Vagina (tissue), 2 donors: ENCODE measurements around the gene MED17.

Experiments
- POLR2AphosphoS5 ChIP-seq, 2 donors: sonication (generic); formaldehyde crosslinking; IDR thresholded peaks; one replicate each; pipeline ENCODE4 v1.9.0; 2017; ENCODE audit warnings: antibody characterized with exemption in 2 of 2, mild to moderate bottlenecking in 2 of 2, low read depth in 1 of 2; ENCODE audit not compliant: insufficient read depth in 1 of 2
- TF ChIP-seq, protein P1 (sequence below), 3 experiments: fragments of 450-650 bp in 2 of 3; fragments of 200-600 bp in 1 of 3; sonication (generic) in 1 of 3; IDR thresholded peaks; one replicate each; pipeline ENCODE4 v1.5.1; 2017 to 2019; ENCODE audit warnings: antibody characterized with exemption in 3 of 3, mild to moderate bottlenecking in 2 of 3, moderate library complexity in 2 of 3

DNA sequence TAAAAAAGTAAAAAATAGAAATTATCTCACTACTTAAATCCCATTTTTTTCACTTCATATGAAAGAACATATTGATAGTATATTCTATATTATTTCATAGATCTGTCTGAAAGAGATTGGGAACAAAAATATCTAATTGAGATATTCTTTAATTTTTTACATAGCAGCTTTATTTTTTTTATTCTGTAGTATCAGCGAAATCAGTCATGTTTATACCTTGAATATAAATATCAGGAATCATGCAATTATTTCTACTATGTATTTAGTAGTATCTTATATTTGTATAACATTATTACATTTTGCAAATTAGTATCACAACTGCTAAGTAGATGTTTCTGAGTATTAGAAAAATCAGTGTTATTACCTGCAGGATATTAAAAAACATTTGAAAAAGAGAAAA, 22.2 kb upstream of the MED17 start:
- TF ChIP-seq, protein P1, sequence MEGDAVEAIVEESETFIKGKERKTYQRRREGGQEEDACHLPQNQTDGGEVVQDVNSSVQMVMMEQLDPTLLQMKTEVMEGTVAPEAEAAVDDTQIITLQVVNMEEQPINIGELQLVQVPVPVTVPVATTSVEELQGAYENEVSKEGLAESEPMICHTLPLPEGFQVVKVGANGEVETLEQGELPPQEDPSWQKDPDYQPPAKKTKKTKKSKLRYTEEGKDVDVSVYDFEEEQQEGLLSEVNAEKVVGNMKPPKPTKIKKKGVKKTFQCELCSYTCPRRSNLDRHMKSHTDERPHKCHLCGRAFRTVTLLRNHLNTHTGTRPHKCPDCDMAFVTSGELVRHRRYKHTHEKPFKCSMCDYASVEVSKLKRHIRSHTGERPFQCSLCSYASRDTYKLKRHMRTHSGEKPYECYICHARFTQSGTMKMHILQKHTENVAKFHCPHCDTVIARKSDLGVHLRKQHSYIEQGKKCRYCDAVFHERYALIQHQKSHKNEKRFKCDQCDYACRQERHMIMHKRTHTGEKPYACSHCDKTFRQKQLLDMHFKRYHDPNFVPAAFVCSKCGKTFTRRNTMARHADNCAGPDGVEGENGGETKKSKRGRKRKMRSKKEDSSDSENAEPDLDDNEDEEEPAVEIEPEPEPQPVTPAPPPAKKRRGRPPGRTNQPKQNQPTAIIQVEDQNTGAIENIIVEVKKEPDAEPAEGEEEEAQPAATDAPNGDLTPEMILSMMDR (IDR thresholded peaks at IDR 0.05), result no peak
- TF ChIP-seq POLR2AphosphoS5 (IDR thresholded peaks at IDR 0.05; ENCODE audit: insufficient read depth in 1 of 2, low read depth in 1 of 2), result no peak
